ENCODE results near the gene ZNF677. TPM values are rescaled to one million over a fixed set of nuclear protein-coding genes. Genes with fewer than 3 reads are reported as not detected.
"Not testable (repeated sequence)": the region's sequence is repeated elsewhere in the genome, so short reads cannot be mapped to it uniquely, and the experiment has no call there.

The ZNF677 gene
- total RNA-seq, 2 experiments from 2014 or later: not detected

DNA sequence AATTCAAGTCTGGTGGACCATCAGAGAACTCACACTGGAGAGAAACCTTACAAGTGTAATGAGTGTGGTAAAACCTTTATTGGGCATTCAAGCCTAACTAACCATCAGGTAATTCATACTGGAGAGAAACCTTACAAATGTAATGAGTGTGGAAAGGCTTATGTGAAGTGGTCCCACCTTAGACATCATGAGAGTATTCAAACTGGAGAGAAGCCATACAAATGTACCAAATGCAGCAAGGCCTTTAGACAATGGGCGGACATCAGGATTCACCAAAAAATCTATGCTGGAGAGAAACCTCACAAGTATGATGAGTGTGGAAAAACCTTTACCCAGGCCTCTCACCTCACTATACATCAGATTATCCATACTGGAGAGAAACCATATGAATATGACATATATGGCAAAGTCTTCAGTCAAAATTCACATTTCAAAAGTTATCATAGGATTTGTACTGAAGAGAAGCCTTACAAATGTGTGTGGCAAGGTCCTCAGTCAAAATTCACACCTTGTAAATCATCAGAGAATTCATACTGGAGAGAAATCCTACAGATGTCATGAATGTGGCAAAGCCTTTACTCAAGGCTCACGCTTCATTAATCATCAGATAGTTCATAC lies 41.9 kb downstream of the ZNF677 start:
- Histone ChIP-seq H3K4me1 (ENCODE audit: insufficient read depth, low read length, poor library complexity, severe bottlenecking) (no peaks in the 10 kb centered on the region), H3K27ac (ENCODE audit: low read depth, low read length, poor library complexity, severe bottlenecking) (no peak overlapping the region), H3K9me3 (ENCODE audit: low read length) (peaks cover 52% of the 10 kb centered on the region), H2AFZ (ENCODE audit: low read length) (no peak overlapping the region), H3K4me2 (ENCODE audit: low read length) (no peak overlapping the region), H3K4me3 (ENCODE audit: low read depth, low read length, poor library complexity, severe bottlenecking) (no peak overlapping the region), H3K79me2 (ENCODE audit: insufficient read depth, low read depth, low read length) (no peaks in the 10 kb centered on the region), H3K9me2 (ENCODE audit: insufficient read depth, low read length) (no peaks in the 10 kb centered on the region), H4K20me1 (ENCODE audit: insufficient read depth, low read length) (no peaks in the 10 kb centered on the region), H3K36me3 (ENCODE audit: insufficient read depth, low read length) (peaks cover 48% of the 10 kb centered on the region)
- ChIA-PET CTCF (ENCODE audit: unreplicated experiment) (no interaction called here), POLR2A (no interaction called here)
- no peak for DNase-seq (ENCODE audit: low spot score)
- no TSS peak for BruUV-seq (replicated peaks)
- TF ChIP-seq, protein P1, sequence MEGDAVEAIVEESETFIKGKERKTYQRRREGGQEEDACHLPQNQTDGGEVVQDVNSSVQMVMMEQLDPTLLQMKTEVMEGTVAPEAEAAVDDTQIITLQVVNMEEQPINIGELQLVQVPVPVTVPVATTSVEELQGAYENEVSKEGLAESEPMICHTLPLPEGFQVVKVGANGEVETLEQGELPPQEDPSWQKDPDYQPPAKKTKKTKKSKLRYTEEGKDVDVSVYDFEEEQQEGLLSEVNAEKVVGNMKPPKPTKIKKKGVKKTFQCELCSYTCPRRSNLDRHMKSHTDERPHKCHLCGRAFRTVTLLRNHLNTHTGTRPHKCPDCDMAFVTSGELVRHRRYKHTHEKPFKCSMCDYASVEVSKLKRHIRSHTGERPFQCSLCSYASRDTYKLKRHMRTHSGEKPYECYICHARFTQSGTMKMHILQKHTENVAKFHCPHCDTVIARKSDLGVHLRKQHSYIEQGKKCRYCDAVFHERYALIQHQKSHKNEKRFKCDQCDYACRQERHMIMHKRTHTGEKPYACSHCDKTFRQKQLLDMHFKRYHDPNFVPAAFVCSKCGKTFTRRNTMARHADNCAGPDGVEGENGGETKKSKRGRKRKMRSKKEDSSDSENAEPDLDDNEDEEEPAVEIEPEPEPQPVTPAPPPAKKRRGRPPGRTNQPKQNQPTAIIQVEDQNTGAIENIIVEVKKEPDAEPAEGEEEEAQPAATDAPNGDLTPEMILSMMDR (conservative IDR thresholded peaks at IDR 0.05; ENCODE audit: low read length): no peak
- no peak for TF ChIP-seq EZH2phosphoT487 (IDR thresholded peaks at IDR 0.05; ENCODE audit: borderline replicate concordance, low read depth, low read length)
- intact Hi-C loops (cut with micrococcal nuclease; ENCODE audit: unreplicated experiment): no loop called here

DNA sequence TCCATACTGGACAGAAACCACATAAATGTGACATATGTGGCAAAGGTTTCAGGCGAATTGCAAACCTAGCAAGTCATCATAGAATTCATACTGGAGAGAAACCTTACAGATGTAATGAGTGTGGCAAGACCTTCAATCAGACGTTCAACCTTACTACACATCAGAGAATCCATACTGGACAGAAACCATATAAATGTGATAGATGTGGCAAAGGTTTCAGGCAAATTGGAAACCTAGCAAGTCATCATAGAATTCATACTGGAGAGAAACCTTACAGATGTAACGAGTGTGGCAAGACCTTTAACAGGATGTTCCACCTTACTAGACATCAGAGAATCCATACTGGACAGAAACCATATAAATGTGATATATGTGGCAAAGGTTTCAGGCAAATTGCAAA lies 43.1 kb downstream of the ZNF677 start:
- H2AFZ ChIP-seq (ENCODE audit: low read length); H3K9me2 ChIP-seq (ENCODE audit: insufficient read depth, low read length); H3K4me2 ChIP-seq (ENCODE audit: low read length); intact Hi-C loops (cut with micrococcal nuclease; ENCODE audit: unreplicated experiment); CTCF ChIA-PET (ENCODE audit: unreplicated experiment); H3K27ac ChIP-seq (ENCODE audit: low read depth, low read length, poor library complexity, severe bottlenecking); H3K4me3 ChIP-seq (ENCODE audit: low read depth, low read length, poor library complexity, severe bottlenecking); H3K79me2 ChIP-seq (ENCODE audit: insufficient read depth, low read depth, low read length); H3K4me1 ChIP-seq (ENCODE audit: insufficient read depth, low read length, poor library complexity, severe bottlenecking); POLR2A ChIA-PET; H4K20me1 ChIP-seq (ENCODE audit: insufficient read depth, low read length); DNase-seq (ENCODE audit: low spot score): not testable (repeated sequence)
- TSS peak; percentile 34 for BruUV-seq (replicated peaks)
- H3K9me3 ChIP-seq (ENCODE audit: low read length): peaks cover 48% of the 10 kb centered on the region
- H3K36me3 ChIP-seq (ENCODE audit: insufficient read depth, low read length): peaks cover 49% of the 10 kb centered on the region

DNA sequence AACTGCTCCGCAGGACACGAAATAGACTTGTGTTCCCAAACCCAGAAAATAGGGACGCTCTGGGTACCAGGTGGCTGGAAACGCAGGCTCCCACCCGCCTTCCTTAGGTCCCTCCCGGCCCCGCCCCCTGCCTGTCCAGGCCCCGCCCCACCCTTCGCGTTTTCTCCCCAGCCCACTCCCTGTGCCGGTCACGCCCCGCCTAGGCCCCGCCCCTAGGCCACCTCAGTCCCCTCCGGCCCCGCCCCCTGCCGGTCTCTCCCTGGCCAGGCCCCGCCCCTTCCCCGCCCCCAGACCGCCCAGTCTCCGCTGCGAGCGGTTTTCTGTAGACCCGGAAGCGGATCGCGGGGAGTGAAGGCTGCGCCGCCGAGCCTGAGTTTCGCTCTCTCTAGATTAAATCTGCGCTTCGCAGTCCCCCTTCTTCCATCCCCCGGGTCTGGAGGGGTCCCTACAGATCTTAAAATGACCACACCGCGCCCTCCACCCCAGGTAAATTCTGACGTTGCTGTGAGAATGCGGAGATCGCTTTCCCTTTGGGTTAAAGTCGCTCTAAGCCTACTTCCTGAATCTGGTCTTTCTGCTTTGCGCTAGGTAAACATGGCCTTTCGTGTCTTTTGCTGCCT lies 57.8 kb downstream of the ZNF677 start:
- Histone ChIP-seq H4K20me1 (ENCODE audit: insufficient read depth, low read length) (no peaks in the 10 kb centered on the region), H3K9me2 (ENCODE audit: insufficient read depth, low read length) (no peaks in the 10 kb centered on the region), H3K4me3 (ENCODE audit: low read depth, low read length, poor library complexity, severe bottlenecking) (peak overlapping the region; percentile 89), H3K27ac (ENCODE audit: low read depth, low read length, poor library complexity, severe bottlenecking) (peak overlapping the region; percentile 56), H3K36me3 (ENCODE audit: insufficient read depth, low read length) (peaks cover 22% of the 10 kb centered on the region), H3K79me2 (ENCODE audit: insufficient read depth, low read depth, low read length) (peaks cover 7% of the 10 kb centered on the region; the same call in 1 of the 2 replicates), H3K4me2 (ENCODE audit: low read length) (peak overlapping the region; percentile 70), H3K9me3 (ENCODE audit: low read length) (peaks cover 11% of the 10 kb centered on the region; the same call in 1 of the 2 replicates), H3K4me1 (ENCODE audit: insufficient read depth, low read length, poor library complexity, severe bottlenecking) (peaks cover 33% of the 10 kb centered on the region), H2AFZ (ENCODE audit: low read length) (peak overlapping the region; percentile 69)
- intact Hi-C loops (cut with micrococcal nuclease; ENCODE audit: unreplicated experiment): loop anchor here (5.0 to 10.0 kb wide), 4 partner anchors 138 to 235 kb away; partner anchors contain the start of genes ZNF525, ZNF761, ZNF765 and ZNF845
- ChIA-PET POLR2A (no interaction called here), CTCF (ENCODE audit: unreplicated experiment) (no interaction called here)
- peak; percentile 96 for DNase-seq (ENCODE audit: low spot score)
- TF ChIP-seq EZH2phosphoT487 (IDR thresholded peaks at IDR 0.05; ENCODE audit: borderline replicate concordance, low read depth, low read length): no peak
- TF ChIP-seq, protein P1 (conservative IDR thresholded peaks at IDR 0.05; ENCODE audit: low read length): no peak
- no TSS peak for BruUV-seq (replicated peaks)
